Activated gamma-delta T cell treated with Interleukin-2 at 50 U/mL for 16 hours (primary cell): Measurements from ENCODE around the gene SPEM3.

Experiments used
- DNase-seq: peaks from one replicate; pipeline ENCODE4 v3.0.0-alpha.2; 2020

The SPEM3 gene

DNA sequence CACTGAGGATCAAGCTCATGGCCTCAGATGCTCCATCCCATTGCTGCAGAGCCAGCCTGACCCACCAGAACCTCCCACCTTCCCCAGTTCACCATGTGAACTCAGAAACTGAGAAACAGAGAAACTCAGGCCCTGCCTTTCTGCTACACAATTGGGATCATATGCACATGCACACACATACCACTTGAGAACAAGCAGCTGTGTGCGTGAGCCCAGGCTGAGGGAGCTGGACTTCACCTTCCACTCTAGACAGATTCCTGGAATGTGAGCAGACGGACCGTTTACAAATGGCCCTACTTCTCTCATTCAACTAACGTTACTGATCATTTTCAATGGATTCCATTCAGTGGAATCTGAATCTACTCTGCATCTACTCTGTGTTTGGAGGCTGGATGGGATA is 5.0 kb upstream of the SPEM3 start:
- DNase-seq: no peak

GRCh38 chr17:7425316-7425715 is 3.3 kb upstream of the SPEM3 start, which contains the start of gene SPEM2:
SPEM2 (plus strand) TSS chr17:7425616; CDS start chr17:7425689, 73 bp downstream.
- DNase-seq: no peak

DNA sequence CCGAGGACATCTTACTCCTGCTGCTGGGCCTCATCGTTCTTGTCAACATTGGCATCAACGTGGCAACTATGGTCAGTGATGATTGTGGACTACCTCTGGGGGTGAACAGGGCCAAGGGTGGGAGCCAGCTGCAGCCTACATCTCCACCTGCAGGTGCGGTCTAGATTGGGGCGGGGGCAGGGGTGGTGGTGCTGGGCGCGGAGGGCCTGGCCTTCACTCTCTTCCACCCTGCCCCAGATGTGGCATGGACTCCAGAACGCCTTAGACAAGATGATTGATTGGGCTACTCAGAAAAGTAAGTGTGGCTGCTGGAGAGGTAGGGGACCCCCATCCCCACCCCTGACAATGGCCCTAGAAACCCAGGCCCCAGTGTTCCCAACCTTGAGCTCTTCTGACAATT is 2.9 kb upstream of the SPEM3 start:
- DNase-seq: no peak

DNA sequence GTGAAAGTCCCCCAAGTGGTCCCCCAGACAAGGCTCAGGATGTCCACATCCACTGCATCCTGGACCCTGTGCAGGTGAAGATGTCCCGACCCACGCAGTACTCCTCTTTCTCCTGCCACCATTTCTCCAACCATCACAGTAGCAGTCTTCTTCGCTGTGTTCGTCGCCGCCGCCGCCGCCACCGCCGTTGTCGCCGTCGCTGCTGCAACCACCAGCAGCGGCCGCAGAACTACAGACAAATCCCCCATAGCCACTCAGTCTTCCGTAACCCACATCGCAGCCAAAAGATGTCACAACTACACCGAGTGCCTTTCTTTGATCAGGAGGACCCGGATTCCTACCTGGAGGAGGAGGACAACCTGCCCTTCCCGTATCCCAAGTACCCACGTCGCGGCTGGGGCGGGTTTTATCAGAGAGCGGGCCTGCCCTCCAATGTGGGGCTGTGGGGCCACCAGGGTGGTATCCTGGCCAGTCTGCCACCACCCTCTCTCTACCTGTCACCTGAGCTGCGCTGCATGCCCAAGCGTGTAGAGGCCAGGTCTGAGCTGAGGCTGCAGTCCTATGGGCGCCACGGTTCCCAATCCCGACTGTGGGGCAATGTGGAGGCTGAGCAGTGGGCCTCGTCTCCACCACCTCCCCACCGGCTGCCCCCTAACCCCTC is 2.3 kb upstream of the SPEM3 start:
- DNase-seq: no peak

DNA sequence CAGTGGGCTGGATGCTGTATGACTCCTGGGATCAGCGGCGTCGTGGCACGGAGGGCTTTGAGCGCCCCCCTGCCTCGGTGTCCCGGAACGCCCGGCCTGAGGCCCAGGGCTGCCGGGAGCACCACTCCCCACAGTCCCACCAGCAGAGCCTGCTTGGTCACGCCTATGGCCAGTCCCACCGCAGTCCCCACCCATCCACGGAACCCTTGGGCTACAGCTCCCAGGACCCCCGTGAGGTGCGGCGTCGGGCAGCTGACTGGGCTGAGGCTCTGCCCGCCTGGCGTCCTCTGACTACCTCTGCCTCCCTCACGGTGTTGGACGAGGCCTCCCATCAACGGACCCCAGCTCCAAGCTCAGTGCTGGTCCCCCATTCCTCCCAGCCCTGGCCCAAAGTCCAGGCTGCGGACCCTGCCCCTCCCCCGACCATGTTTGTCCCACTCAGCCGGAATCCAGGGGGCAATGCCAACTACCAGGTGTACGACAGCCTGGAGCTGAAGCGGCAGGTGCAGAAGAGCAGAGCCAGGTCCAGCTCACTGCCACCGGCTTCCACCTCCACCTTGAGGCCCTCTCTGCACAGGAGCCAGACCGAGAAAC is 1.7 kb upstream of the SPEM3 start:
- no peak for DNase-seq

- no peak for DNase-seq
These were observed 1.1 kb upstream of the SPEM3 start for GRCh38 chr17:7427549-7427948.

DNA sequence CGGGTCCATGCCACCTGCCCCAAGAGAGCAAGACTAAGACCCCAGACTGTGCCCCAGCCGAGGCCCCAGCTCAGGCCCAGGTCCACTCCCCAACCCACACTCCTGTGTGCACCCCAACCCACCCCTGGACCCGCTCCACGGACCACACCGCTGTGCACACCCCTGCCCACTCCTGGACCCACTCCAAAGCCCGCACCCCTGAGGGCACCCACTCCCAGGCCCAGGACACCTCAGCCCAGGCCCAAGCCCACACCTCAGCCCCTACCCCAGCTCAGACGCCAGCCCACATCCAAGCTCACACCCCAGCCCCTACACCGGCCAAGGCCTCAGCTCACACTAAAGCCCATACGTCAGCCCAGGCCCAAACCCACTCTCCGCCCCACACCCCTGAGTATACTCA is 1.1 kb downstream of the SPEM3 start:
- no peak for DNase-seq

DNA sequence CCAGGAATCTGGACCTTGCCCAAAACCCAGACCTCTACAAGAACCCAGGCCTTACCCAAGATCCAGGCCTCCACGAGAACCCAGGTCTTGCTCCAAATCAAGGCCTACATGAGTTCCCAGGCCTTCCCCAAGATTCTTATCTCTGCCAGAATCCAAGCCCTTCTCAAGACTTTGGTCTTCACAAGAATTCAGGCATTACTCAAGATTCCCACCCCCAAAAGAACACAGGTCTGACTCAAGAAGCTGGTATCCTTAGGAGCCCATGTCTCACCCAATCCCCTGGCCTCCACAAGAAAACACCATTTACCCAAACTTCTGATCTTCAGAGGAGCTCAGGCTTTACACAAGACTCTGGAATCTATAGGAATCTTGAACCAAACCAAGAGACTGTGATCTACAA is 2.6 kb downstream of the SPEM3 start:
- DNase-seq: no peak

GRCh38 chr17:7432296-7432695 is 3.6 kb downstream of the SPEM3 start:
- no peak for DNase-seq

GRCh38 chr17:7435676-7436555 is 7.3 kb downstream of the SPEM3 start:
- DNase-seq: peak; percentile 52

DNA sequence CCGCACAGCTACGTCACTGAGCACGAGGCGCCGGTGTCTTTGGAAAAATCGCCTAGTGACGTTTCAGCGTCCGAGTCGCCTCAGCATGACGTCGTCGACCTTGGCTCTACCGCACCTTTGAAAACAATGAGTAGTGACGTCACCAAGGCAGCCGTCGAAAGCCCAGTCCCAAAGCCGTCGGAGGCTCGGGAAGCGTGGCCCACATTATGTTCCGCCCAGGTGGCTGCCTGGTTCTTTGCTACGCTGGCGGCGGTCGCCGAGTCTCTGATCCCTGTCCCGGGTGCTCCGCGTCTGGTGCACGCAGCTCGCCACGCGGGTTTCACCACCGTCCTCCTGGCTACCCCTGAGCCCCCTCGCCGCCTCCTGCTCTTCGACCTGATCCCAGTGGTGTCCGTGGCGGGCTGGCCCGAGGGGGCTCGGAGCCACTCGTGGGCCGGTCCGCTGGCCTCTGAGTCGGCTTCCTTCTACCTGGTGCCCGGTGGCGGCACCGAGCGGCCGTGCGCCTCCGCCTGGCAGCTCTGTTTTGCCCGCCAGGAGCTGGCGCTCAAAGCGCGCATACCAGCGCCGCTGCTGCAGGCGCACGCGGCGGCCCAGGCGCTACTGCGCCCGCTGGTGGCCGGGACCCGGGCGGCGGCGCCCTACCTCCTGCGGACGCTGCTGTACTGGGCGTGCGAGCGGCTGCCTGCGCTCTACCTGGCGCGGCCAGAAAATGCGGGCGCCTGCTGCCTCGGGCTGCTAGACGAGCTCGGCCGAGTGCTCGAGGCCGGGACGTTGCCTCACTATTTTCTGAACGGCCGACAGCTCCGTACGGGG is 8.1 kb downstream of the SPEM3 start:
- peak; percentile 77 for DNase-seq

DNA sequence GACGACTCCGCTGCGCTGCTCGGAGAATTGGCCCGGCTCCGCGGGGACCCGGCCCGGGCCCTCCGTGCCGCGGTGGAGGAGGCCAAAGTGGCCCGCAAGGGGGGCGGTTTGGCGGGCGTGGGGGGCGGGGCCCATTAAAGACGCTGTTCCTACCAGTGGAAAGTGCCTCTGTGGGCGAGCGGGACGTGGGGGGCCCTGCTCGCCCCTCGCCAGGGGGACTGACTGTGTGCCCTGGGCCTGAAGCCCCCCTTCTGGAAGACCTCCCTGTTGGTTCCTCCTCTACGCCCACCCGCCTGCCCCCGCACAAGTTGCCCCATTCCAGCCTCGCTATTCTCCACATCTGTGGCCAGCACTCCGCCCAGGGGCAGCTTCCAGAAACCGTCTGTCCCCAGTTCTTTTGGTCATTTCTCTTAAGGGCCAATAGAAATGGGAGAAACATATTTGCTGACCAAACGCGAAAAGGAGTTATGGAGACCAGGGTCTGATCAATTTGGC is 8.8 kb downstream of the SPEM3 start:
- DNase-seq: no peak

- peak; percentile 35 for DNase-seq
These were observed 9.4 kb downstream of the SPEM3 start for GRCh38 chr17:7437950-7438614.

GRCh38 chr17:7438656-7439460 is 10.2 kb downstream of the SPEM3 start:
- DNase-seq: no peak

DNA sequence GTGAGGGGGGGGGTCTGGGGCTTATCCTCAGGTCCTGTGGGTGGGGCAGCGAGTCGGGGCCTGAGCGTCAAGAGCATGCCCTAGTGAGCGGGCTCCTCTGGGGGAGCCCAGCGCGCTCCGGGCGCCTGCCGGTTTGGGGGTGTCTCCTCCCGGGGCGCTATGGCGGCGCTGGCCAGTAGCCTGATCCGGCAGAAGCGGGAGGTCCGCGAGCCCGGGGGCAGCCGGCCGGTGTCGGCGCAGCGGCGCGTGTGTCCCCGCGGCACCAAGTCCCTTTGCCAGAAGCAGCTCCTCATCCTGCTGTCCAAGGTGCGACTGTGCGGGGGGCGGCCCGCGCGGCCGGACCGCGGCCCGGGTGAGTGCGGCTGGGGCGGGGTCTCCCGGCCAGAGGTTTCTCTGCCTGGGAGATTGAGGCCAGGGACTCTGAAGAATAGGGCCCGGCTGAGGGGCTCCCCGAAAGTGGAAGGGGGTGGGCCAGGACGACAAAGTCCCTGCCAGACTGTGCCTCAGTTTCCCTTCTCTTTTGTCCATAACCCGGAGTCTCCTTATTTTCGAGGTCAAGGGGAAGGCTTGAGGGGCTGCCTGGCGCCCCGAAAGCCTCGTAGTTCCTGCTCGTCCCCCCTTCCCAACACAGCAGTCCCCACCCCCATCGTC is 10.9 kb downstream of the SPEM3 start, which contains the start of gene FGF11:
TSS of gene FGF11 (plus strand) at position 51 of the 651 bp plus-strand sequence. CDS start at position 160, 109 bp downstream.
- no peak for DNase-seq

DNA sequence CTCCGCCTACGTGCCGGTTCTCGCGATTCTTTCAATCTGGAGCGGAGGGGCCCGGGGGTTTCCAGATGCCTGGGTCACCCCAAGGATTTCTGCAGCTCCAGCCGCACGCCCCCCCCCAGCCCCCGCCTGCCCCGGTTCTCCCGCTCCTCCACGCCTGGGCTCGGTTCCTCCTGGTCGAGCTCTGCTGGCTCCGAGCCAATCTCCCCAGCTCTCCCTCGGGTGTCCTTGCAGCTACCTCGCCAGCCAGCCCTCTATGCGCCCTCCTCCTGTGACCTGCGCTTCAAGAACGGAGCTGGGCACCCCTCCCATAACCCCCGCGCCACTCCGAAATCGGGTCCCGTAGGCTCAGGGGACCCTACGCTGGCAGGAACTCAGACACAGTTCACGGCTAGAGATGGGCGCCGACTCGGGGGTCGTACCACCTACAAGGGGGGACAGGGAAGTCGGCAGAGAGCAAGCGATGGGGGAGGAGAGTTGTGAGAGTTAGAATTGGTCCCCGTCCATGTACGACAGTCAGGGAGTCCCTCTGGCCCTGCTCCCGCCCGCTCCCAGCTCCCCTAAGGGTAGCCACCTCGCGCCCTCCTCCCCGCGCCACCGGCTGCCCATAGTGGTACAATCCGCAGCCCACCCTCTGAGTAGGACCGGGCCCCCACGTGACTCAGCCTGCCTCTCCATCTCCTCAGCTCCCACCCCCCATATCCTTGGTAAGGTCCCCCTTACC is 11.6 kb downstream of the SPEM3 start:
- DNase-seq: no peak

GRCh38 chr17:7440834-7441195 is 12.2 kb downstream of the SPEM3 start:
- DNase-seq: no peak

DNA sequence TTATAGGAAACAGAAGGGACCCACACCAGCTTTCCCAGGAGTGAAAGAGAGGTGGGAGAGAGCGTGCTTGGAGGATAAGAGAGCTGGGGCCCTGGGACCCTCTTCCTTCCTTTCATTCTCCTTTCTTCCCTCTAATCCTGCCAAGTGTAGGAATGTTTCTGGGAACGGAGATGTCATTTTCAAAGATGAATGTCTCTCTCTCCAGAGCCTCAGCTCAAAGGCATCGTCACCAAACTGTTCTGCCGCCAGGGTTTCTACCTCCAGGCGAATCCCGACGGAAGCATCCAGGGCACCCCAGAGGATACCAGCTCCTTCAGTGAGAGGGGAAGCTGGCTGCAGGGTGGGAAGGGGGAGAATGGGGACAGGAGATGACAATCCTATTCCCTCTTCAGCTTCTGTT is 12.6 kb downstream of the SPEM3 start:
- no peak for DNase-seq

DNA sequence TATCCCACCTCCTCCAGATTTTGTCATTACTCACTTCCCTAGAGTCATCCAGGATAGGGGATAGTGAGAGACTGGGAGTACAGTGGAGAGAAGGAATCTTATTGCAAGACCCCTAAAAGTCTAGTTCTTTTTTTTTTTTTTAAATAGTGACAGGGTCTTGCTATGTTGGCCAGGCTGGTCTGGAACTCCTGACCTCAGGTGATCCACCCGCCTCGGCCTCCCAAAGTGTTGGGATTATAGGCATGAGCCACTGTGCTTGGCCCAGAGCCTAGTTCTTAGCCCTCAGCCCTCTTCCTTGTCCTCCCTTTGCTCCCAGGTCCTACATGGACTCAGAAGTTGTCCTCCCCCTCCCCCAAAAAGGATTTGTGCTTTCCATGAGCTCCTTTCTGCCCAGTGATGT is 13.5 kb downstream of the SPEM3 start:
- no peak for DNase-seq
